ENCODE measurements around the gene GNPTG. TPM values are rescaled to one million over a fixed set of nuclear protein-coding genes. Genes with fewer than 3 reads are reported as not detected.

GNPTG gene
- total RNA-seq, 1 experiment from 2014 or later: 29.4 TPM

GRCh38 chr16:1381612-1382406 is 30.1 kb downstream of the GNPTG start:
- Mint-ChIP-seq H3K9me3 (no peaks in the 10 kb centered on the region; a peak in 1 of 5 replicates), H3K27me3 (ENCODE audit: low read depth) (no peaks in the 10 kb centered on the region), H3K4me3 (no peak overlapping the region), H3K27ac (no peak overlapping the region), H3K36me3 (ENCODE audit: insufficient read depth in 1 of 3, low read depth in 3 of 3) (peaks cover 4 to 13% (median 8%) of the 10 kb centered on the region in 3 experiments), H3K4me1 (peaks cover 18 to 19% of the 10 kb centered on the region in 2 experiments)
- Histone ChIP-seq H4K5ac (ENCODE audit: insufficient read length, low read depth, low read length) (no peak overlapping the region), H2BK5ac (ENCODE audit: insufficient read length, low read length) (no peak overlapping the region), H2BK12ac (ENCODE audit: insufficient read length, low read depth, low read length) (no peak overlapping the region), H2AFZ (ENCODE audit: low read length) (no peak overlapping the region), H3K23me2 (ENCODE audit: insufficient read length, low read depth, low read length, poor library complexity, severe bottlenecking) (peaks cover 17% of the 10 kb centered on the region), H3K4me2 (ENCODE audit: insufficient read depth, insufficient read length, low read length) (no peak overlapping the region), H3K14ac (ENCODE audit: insufficient read depth, low read length) (no peak overlapping the region), H2AK5ac (ENCODE audit: insufficient read length, low read length) (no peak overlapping the region), H3K23ac (ENCODE audit: insufficient read length, low read depth, low read length) (no peak overlapping the region), H3K9ac (ENCODE audit: extremely low read depth, insufficient read length, low read length) (no peak overlapping the region), H3K18ac (ENCODE audit: insufficient read length, low read depth, low read length) (no peak overlapping the region), H3K56ac (ENCODE audit: insufficient read length, low read depth, low read length) (no peak overlapping the region), H4K91ac (ENCODE audit: insufficient read length, low read depth, low read length) (no peak overlapping the region), H2BK15ac (ENCODE audit: low read depth, low read length) (no peak overlapping the region), H3K27ac (ENCODE audit: insufficient read length, low read depth, low read length) (no peak overlapping the region), H2BK120ac (ENCODE audit: low read depth, low read length, poor library complexity, severe bottlenecking) (no peak overlapping the region), H3K9me3 (ENCODE audit: control insufficient read depth, low read depth, low read length) (no peaks in the 10 kb centered on the region), H3K4me1 (ENCODE audit: insufficient read depth, low read length) (no peaks in the 10 kb centered on the region), H3T11ph (ENCODE audit: low read length) (no peak overlapping the region), H3K79me2 (ENCODE audit: insufficient read depth, low read length) (peaks cover 3% of the 10 kb centered on the region; the same call in 1 of the 2 replicates), H2BK20ac (ENCODE audit: low read depth, low read length, poor library complexity, severe bottlenecking) (no peak overlapping the region), H4K8ac (replicated peaks; ENCODE audit: insufficient read length, low read depth, low read length) (no peak overlapping the region), H4K20me1 (ENCODE audit: control insufficient read depth, insufficient read depth, insufficient read length) (no peaks in the 10 kb centered on the region), H3K4ac (ENCODE audit: low read depth, low read length) (no peak overlapping the region), H3K27me3 (ENCODE audit: insufficient read depth, low read length) (no peaks in the 10 kb centered on the region), H3K79me1 (ENCODE audit: insufficient read depth, low read depth, low read length, poor library complexity, severe bottlenecking) (peaks cover 5% of the 10 kb centered on the region)
- TF ChIP-seq CTCF (conservative IDR thresholded peaks at IDR 0.05): no peak
- no peak for DNase-seq
- no CpG with 5 or more reads among the region's 9 CpGs for WGBS (ENCODE audit: extremely low coverage, insufficient read length, low lambda C conversion rate)
